Mesothelial cell of epicardium (in vitro differentiated cells): ENCODE results near the gene MYZAP. TPM values are rescaled to one million over a fixed set of nuclear protein-coding genes. Genes with fewer than 3 reads are reported as not detected.
A peak's percentile ranks its signal among the peaks of the same experiment; 100 is the strongest.

Experiments
- DNase-seq, 2 experiments: peaks; one replicate each; pipeline ENCODE4 v3.0.0; 2021; ENCODE audit warnings: low spot score in 2 of 2; ENCODE audit not compliant: unreplicated experiment in 2 of 2
- H3K27ac Mint-ChIP-seq: 2 replicates; pipeline ENCODE4 v1.8.0; 2021; ENCODE audit warnings: mixed read lengths
- H3K27me3 Mint-ChIP-seq: 2 replicates; pipeline ENCODE4 v1.8.0; 2021; ENCODE audit warnings: low read depth, mixed read lengths
- H3K36me3 Mint-ChIP-seq: 2 replicates; pipeline ENCODE4 v1.8.0; 2021; ENCODE audit warnings: mixed read lengths
- H3K4me1 Mint-ChIP-seq: 2 replicates; pipeline ENCODE4 v1.8.0; 2021; ENCODE audit warnings: mixed read lengths
- H3K4me3 Mint-ChIP-seq: 2 replicates; pipeline ENCODE4 v1.8.0; 2021; ENCODE audit warnings: mild to moderate bottlenecking, moderate library complexity, mixed read lengths
- H3K9me3 Mint-ChIP-seq: 2 replicates; pipeline ENCODE4 v1.8.0; 2021; ENCODE audit warnings: mixed read lengths
- CTCF ChIP-seq: fragments of 200-600 bp; sonication (generic); IDR thresholded peaks from one replicate; pipeline ENCODE4 v1.5.0; 2021; ENCODE audit warnings: antibody characterized with exemption; ENCODE audit not compliant: unreplicated experiment
- total RNA-seq: library from RNA; stranded (reverse); gene quantifications from 3 replicates; pipeline ENCODE4 v1.2.1, GENCODE V29; 2021

The MYZAP gene
- total RNA-seq, 1 donor from 2014 or later, result 3.3 TPM

- Mint-ChIP-seq H3K36me3 (peaks cover 1% of the 10 kb centered on the region), H3K27me3 (no peaks in the 10 kb centered on the region), H3K27ac (no peak overlapping the region), H3K4me3 (no peak overlapping the region), H3K4me1 (peaks cover 17% of the 10 kb centered on the region), H3K9me3 (no peaks in the 10 kb centered on the region)
- no peak for TF ChIP-seq CTCF
- no peak for DNase-seq
Measured at GRCh38 chr15:57646087-57646486, 54.4 kb downstream of the MYZAP start.

GRCh38 chr15:57647071-57647790 is 55.5 kb downstream of the MYZAP start:
- H3K4me1 Mint-ChIP-seq, result peaks cover 15% of the 10 kb centered on the region
- DNase-seq, result no peak
- H3K9me3 Mint-ChIP-seq, result no peaks in the 10 kb centered on the region
- H3K27me3 Mint-ChIP-seq, result no peaks in the 10 kb centered on the region
- H3K27ac Mint-ChIP-seq, result peak overlapping the region; percentile 56
- H3K4me3 Mint-ChIP-seq, result no peak overlapping the region
- TF ChIP-seq CTCF, result no peak
- peaks cover 1% of the 10 kb centered on the region for H3K36me3 Mint-ChIP-seq

GRCh38 chr15:57647791-57648130 is 56.1 kb downstream of the MYZAP start:
- DNase-seq, result peak in 1 of 2 experiments; percentile 44
- Mint-ChIP-seq H3K9me3 (no peaks in the 10 kb centered on the region), H3K36me3 (peaks cover 1% of the 10 kb centered on the region), H3K4me3 (no peak overlapping the region), H3K27ac (peak overlapping the region; percentile 56), H3K27me3 (no peaks in the 10 kb centered on the region), H3K4me1 (peaks cover 18% of the 10 kb centered on the region)
- TF ChIP-seq CTCF, result no peak

GRCh38 chr15:57649138-57649537 is 57.4 kb downstream of the MYZAP start:
- H3K4me1 Mint-ChIP-seq, result peaks cover 18% of the 10 kb centered on the region
- H3K27ac Mint-ChIP-seq, result no peak overlapping the region
- peaks cover 1% of the 10 kb centered on the region for H3K36me3 Mint-ChIP-seq
- no peak for TF ChIP-seq CTCF
- H3K27me3 Mint-ChIP-seq, result no peaks in the 10 kb centered on the region
- no peak overlapping the region for H3K4me3 Mint-ChIP-seq
- DNase-seq, result no peak
- H3K9me3 Mint-ChIP-seq, result no peaks in the 10 kb centered on the region

GRCh38 chr15:57651445-57651844 is 59.7 kb downstream of the MYZAP start:
- Mint-ChIP-seq H3K36me3 (peaks cover 1% of the 10 kb centered on the region), H3K27me3 (no peaks in the 10 kb centered on the region), H3K27ac (no peak overlapping the region), H3K4me1 (peaks cover 27% of the 10 kb centered on the region), H3K4me3 (no peak overlapping the region), H3K9me3 (no peaks in the 10 kb centered on the region)
- DNase-seq, result no peak
- TF ChIP-seq CTCF, result no peak
